Inferior parietal cortex (tissue), 1 donor: ENCODE measurements around the gene ARPC4.

Experiments
- DNase-seq: peaks from one replicate; pipeline ENCODE4 v3.0.0-alpha.2; 2016; ENCODE audit errors: extremely low spot score

ARPC4 gene

GRCh38 chr3:9793161-9793781 lies 389 bp downstream of the ARPC4 start:
- DNase-seq = no peak

- no peak for DNase-seq
Measured at GRCh38 chr3:9794400-9794799, 1.5 kb downstream of the ARPC4 start.

- no peak for DNase-seq
Measured at GRCh38 chr3:9795207-9795606, 2.3 kb downstream of the ARPC4 start.

- no peak for DNase-seq
Measured at GRCh38 chr3:9797196-9797945, 4.5 kb downstream of the ARPC4 start.

GRCh38 chr3:9800529-9800928 lies 7.6 kb downstream of the ARPC4 start:
- no peak for DNase-seq

GRCh38 chr3:9803494-9803893 lies 10.6 kb downstream of the ARPC4 start:
- DNase-seq = peak; percentile 46

GRCh38 chr3:9804996-9805395 lies 12.1 kb downstream of the ARPC4 start:
- no peak for DNase-seq

GRCh38 chr3:9806137-9806536 lies 13.3 kb downstream of the ARPC4 start:
- no peak for DNase-seq

GRCh38 chr3:9806688-9807589 lies 14.1 kb downstream of the ARPC4 start:
- no peak for DNase-seq

- no peak for DNase-seq
Measured at GRCh38 chr3:9807981-9808344, 15.1 kb downstream of the ARPC4 start.

- DNase-seq = no peak
Measured at GRCh38 chr3:9808345-9809037, 15.6 kb downstream of the ARPC4 start.

- DNase-seq = no peak
Measured at GRCh38 chr3:9809239-9809614, 16.3 kb downstream of the ARPC4 start.

- peak; percentile 47 for DNase-seq
Measured at GRCh38 chr3:9809615-9810432, 16.9 kb downstream of the ARPC4 start, which contains the start of gene TTLL3. TTLL3 (plus strand) TSS chr3:9810262; CDS start chr3:9810662, 400 bp downstream.

- no peak for DNase-seq
Measured at GRCh38 chr3:9810433-9810770, 17.5 kb downstream of the ARPC4 start.

GRCh38 chr3:9810846-9811245 lies 18.0 kb downstream of the ARPC4 start:
- DNase-seq = no peak

- DNase-seq = no peak
Measured at GRCh38 chr3:9812870-9813483, 20.1 kb downstream of the ARPC4 start.

- no peak for DNase-seq
Measured at GRCh38 chr3:9815986-9816385, 23.1 kb downstream of the ARPC4 start.

- DNase-seq = no peak
Measured at GRCh38 chr3:9817436-9817835, 24.6 kb downstream of the ARPC4 start.

- DNase-seq = no peak
Measured at GRCh38 chr3:9818666-9819335, 25.9 kb downstream of the ARPC4 start.

- DNase-seq = no peak
Measured at GRCh38 chr3:9820543-9820942, 27.7 kb downstream of the ARPC4 start.
